GM08714 (cell line): ENCODE data around the gene BDNF.

Experiments used
- H3K4me3 ChIP-seq: fragments of 200-500 bp; sonication (Bioruptor generic); 2 replicates; pipeline ENCODE4 v1.5.1; 2014; ENCODE audit warnings: mild to moderate bottlenecking, low read length, inconsistent platforms
- ZNF274 ChIP-seq: IDR thresholded peaks from 2 replicates; pipeline ENCODE4 v1.6.1; 2012; ENCODE audit warnings: mild to moderate bottlenecking, low read depth, low read length

Gene BDNF

DNA sequence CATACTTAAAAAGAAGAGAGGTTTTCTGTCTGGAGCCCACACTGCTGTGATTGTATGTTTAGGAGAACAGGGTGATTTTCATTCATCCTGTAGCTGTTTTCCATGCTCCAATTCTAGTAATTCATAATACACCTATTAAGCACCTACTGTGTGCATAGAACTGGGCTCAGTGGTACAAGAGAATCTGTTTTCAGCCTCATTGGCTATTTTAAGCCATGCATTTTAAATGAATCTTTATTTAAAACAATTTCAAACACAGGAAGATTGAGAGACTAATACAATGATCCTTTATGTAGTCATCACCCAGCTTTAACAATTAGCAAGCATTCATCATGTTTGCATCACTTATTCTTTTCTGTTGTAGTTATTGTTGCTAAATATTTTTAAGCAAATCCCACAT is 86.2 kb downstream of the BDNF start:
- TF ChIP-seq ZNF274: no peak
- H3K4me3 ChIP-seq: no peak overlapping the region

DNA sequence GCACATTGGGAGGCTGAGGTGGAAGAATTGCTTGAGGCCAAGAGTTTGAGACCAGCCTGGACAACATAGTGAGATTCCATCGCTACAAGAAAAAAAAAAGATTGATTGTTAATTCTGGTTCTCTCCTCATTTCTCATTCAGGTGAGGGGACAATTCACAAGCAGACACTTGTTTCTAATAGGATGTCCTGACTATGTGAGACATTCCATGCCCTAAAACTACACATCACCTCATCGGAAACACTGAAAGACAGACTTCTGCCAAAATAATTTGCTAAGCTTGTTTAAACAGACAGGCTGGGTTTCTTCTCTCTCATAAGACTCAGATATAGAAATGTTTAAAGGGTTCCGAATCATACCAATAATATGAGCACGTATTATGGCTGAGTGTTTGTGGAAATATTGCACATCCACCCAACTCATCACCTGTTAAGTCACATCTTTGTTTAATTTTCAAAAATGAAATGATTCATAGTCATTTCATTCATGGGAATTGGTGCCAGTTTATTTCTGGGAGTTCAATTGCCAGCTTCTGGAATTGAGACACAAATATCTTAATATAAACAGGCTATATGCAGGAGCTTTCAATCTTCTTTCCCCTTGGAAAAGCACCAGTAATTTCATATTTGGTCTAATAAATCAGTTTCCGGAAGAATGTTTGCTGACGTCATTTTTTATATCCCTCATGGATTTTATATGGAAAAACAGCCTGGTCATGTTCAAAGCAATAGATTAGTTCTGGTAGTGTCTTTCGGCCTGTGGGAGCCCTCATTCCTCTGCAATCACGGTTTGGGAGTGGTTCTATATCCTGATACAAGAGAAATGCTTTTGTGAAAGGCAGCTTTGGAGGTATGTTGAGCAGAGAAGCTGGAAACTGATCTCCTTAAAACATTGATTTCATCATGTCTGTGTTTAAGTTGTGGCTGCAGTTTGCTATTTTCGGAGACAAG is 87.0 kb downstream of the BDNF start:
- H3K4me3 ChIP-seq: no peak overlapping the region
- no peak for TF ChIP-seq ZNF274

- TF ChIP-seq ZNF274: no peak
- H3K4me3 ChIP-seq: no peak overlapping the region
These were observed 88.3 kb downstream of the BDNF start for GRCh38 chr11:27611947-27612455.

GRCh38 chr11:27611390-27611789 is 88.9 kb downstream of the BDNF start:
- H3K4me3 ChIP-seq: no peak overlapping the region
- TF ChIP-seq ZNF274: no peak

DNA sequence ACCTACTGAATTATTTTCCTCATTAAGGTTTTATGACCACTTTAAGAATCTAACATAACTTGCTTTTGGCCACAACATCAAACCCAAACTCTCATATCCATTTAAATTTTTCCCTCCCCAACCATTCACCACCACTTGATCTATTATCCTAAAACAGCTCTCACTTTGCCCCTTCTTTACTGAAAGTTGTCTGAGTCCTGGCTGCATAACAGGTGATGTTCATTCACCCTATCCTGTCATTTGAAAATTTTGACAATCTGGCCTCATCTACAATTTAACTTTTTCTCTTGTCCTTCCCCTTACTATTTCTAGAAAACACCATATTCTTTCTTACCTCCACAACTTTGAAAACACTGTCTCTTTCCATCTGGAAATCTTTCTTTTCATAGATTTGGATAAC is 89.3 kb downstream of the BDNF start:
- TF ChIP-seq ZNF274: no peak
- H3K4me3 ChIP-seq: no peak overlapping the region

DNA sequence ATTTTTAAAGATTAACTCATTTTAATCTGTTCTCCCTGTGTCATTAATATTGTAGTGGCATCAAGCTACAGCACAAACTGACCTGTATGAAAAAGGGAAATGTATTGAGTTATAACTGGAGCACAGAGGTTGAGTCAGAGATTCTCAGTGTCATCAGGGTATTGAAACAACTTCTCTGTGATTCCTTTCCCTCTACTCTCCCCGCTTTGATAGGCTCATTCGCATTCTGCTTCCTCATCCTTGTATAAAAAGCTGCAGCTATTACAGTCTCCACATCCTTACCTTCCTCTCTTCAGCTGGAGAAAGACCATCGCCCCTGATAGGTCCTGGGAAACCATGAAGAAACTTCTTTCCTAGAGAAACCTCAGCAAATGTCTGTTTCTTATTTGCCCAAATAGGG is 90.0 kb downstream of the BDNF start:
- no peak overlapping the region for H3K4me3 ChIP-seq
- TF ChIP-seq ZNF274: no peak

- H3K4me3 ChIP-seq: no peak overlapping the region
These were observed 91.3 kb downstream of the BDNF start for GRCh38 chr11:27608951-27609350.

GRCh38 chr11:27605422-27605821 is 94.8 kb downstream of the BDNF start:
- no peak for TF ChIP-seq ZNF274
- H3K4me3 ChIP-seq: no peak overlapping the region

More at GRCh38 chr11:27608951-27609350, 91.3 kb downstream of the BDNF start:
- no peak for TF ChIP-seq ZNF274
